Measurements from ENCODE around the gene ANKRD13A.
"Not testable (repeated sequence)": the region's sequence is repeated elsewhere in the genome, so short reads cannot be mapped to it uniquely, and the experiment has no call there.

Gene ANKRD13A

GRCh38 chr12:109983432-109984142, 15.6 kb upstream of the ANKRD13A start:
- no peak for DNase-seq (ENCODE audit: low read depth in 2 of 2)

DNA sequence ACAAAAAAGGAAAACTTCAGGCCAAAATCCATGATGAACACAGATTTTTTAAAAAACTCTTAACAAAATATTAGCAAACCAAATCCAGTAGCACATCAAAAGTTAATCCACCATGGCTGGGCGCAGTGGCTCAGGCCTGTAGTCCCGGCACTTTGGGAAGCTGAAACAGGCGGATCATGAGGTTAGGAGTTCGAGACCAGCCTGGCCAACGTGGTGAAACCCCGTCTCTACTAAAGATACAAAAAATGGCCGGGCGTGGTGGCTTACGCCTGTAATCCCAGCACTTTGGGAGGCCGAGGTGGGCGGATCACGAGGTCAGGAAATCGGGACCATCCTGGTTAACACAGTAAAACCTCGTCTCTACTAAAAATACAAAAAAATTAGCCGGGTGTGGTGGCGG, 13.0 kb upstream of the ANKRD13A start:
- DNase-seq (ENCODE audit: low read depth in 2 of 2) = not testable (repeated sequence)

- no peak for DNase-seq (ENCODE audit: low read depth in 2 of 2)
Measured at GRCh38 chr12:109987615-109988014, 11.6 kb upstream of the ANKRD13A start.

DNA sequence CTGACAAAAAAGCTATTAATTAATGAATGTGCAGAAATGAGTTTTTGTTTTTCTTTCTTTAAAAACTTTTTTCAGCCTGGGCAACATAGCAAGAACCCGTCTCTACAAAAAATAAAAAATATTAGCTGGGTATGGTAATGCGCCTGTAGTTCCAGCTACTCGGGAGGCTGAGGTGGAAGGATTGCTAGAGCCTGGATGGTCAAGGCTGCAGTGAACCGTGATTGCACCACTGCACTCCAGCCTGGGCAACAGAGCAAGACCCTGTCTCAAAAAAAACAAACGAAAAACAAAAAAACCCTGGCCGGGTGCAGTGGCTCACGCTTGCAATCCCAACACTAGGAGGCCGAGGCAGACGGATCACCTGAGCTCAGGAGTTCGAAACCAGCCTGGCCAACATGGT, 11.0 kb upstream of the ANKRD13A start:
- DNase-seq (ENCODE audit: low read depth in 2 of 2) = no peak

- no peak for DNase-seq (ENCODE audit: low read depth in 2 of 2)
Measured at GRCh38 chr12:109988903-109989302, 10.3 kb upstream of the ANKRD13A start.

GRCh38 chr12:109989380-109989779, 9.8 kb upstream of the ANKRD13A start:
- no peak for DNase-seq (ENCODE audit: low read depth in 2 of 2)

GRCh38 chr12:109991586-109991985, 7.6 kb upstream of the ANKRD13A start:
- no peak for DNase-seq (ENCODE audit: low read depth in 2 of 2)

DNA sequence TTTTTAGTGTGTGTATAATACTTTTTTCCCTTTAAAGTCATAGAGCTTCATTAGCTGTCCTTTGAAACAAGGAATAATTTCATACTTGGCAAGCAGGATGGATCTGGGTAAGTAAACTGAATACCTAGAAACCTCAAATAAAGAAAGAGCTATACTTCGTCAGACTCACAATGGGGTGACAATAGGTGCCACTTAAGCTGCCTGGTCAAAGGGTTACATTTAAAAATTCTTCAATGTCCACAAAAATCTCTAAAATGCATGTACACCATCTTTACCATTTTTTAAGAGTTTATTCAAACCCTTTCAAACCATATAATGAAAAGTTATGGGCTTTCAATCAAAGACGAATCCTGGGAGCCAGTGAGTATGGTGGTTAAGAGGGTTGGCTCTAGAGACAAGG, 6.1 kb upstream of the ANKRD13A start:
- DNase-seq (ENCODE audit: low read depth in 2 of 2) = no peak

DNA sequence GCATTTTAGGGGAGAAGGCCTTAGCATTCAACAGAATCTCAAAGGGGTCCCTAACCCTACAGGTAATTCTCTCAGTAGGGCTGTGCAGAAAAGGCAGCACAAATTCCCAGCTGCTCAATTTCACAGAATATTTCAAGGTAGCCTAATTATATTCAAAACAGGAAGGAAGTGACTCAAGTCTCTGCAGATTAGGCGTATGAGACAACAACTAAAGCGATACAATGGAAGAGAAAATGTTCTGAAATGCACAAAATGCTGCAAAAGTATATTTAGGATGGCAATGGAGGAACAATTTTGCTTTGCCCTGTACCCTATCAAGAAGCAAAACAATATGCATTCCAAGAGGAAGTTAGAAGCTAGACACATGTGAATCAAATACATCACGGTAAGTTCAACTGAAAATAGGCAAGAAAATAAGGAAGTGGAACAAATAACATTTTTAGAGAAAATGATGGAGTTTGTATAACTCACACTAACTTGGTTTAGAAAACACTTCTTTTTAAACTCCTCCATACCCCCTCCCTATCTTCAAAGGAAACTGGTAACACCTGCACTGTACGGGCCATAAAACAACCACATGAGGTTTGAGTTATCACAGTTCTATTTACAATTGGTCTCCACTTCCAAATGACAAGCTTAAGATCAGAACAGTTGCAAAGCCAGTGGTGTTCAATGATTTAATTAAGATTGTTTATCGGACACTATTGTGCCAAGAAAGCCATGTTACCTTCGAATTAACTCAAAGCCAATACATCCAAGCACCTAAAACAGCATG, 4.6 kb upstream of the ANKRD13A start:
- no peak for DNase-seq (ENCODE audit: low read depth in 2 of 2)

DNA sequence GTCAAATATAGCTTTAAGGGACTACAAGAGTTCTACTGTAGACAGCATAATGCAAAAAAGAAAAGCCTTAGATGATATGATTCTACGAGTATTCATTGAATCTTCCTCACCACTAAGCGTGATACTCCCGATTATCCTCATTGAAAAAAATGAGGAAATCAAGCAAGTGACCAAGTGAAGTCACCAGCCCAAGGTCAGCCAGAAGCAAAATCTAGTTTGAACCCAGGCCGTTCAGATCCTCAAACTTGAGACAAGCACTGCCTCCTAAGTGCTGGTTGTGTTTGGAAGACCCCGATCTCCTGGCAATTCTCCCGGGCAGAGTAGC, 3.9 kb upstream of the ANKRD13A start:
- DNase-seq (ENCODE audit: low read depth in 2 of 2) = no peak

DNA sequence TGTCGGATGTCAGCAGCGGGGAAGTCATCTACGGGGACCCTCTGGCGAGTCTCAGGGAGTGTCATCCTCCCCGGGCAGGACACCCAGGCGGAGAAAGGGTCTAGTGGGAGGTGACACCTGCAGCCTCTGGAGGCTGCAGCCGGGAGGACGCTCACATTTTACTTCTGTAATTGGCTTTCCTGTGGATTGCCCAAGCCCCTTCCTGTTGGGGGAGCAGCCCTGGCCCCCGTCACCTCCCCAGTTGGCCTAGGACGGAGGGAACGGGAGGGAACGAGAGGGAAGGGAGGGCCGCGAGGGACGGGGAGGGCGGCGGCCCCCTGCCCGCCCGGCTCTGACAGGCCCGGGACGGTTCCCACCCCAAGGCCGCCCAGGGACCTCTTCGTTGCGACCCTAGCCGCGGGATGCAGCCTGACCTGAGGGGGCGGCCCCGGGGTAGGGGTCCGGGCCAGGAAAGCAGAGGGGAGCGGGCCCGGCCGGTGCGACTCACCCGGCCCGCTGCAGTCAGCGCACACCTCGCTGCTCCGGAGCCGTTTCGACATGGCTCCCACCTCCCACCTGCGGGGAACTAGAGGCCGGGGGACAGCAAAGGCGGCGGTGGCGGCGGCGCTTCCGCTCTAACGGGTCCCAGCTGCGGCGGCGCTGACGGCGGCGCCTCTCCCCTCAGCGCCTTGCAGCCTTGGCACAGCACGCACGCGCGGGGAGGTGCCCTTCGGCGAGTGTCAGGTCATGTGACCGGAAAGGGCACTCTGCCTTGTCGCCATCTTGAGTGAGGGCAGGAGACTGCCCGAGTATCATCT, 3.3 kb upstream of the ANKRD13A start, which contains the start of gene GIT2:
Gene GIT2 (minus strand): TSS at position 683 of the 797 bp plus-strand sequence. CDS start 144 bp downstream, at position 539.
- peak; percentile 85 to 92 for DNase-seq (ENCODE audit: low read depth in 2 of 2)

GRCh38 chr12:109996483-109996853, 2.8 kb upstream of the ANKRD13A start:
- no peak for DNase-seq (ENCODE audit: low read depth in 2 of 2)

DNA sequence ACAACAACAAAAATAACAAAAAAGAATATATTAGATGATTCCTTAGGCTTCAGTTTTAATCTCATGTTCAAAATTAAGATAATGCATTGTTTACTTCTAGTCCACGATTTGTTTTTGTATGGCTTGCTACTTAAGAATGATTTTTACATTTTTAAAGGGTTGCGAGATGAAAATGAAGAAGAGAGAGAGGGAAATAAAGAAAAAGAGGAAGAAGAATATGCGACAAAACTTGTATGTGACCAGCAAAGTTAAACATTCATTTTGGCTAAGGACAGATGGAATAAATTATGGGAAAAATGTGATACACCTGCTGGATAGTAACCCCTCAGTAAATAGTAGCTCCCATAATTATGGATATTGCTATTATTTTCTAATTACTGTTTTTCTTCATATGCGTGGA, 1.8 kb upstream of the ANKRD13A start:
- DNase-seq (ENCODE audit: low read depth in 2 of 2) = no peak

- DNase-seq (ENCODE audit: low read depth in 2 of 2) = no peak
Measured at GRCh38 chr12:109998241-109998903, 858 bp upstream of the ANKRD13A start.

GRCh38 chr12:109999649-109999971, 380 bp downstream of the ANKRD13A start:
- no peak for DNase-seq (ENCODE audit: low read depth in 2 of 2)

DNA sequence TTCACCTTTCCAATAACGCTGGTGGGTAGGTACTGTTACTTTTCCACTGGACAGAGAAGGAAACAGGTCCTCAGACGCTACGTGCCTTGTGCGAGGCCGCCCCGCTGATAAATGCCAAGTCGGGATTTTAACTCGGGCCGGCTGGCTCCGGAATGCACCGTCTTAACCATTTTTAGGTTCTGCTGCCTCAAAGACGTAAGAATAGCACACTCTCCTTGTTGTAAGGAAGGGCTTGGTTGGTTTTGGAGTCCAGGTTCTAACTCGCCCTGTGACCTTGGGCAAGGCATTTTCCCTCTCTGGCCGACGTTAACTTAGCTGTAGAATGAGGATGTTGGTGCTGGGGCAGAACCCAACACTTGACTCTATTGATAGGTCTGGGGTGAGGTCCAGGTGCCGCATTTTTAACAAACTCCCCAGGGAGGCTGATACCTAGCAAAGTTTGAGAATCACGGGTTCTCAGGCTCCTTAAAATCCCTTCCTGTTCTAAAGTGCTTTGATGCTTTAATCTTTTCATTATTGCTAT, 814 bp downstream of the ANKRD13A start:
- DNase-seq (ENCODE audit: low read depth in 2 of 2) = no peak

DNA sequence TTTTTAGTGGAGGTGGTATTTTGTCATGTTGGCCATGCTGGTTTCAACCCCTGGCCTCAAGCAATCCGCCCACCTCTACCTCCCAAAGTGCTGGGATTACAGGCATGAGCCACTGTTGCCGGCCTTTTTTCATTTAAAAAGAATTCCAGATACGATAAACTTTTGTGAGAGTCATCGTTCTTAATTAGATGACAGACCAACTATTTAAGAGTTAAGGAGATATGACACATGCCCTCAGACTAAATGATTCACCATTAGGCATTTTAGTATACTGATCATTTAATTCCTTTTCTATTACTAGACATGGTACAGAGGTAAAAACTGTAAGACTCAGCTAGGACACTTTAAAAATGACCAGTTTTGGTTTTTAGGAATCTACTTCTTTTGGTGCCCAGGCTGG, 2.4 kb downstream of the ANKRD13A start:
- DNase-seq (ENCODE audit: low read depth in 2 of 2) = no peak

DNA sequence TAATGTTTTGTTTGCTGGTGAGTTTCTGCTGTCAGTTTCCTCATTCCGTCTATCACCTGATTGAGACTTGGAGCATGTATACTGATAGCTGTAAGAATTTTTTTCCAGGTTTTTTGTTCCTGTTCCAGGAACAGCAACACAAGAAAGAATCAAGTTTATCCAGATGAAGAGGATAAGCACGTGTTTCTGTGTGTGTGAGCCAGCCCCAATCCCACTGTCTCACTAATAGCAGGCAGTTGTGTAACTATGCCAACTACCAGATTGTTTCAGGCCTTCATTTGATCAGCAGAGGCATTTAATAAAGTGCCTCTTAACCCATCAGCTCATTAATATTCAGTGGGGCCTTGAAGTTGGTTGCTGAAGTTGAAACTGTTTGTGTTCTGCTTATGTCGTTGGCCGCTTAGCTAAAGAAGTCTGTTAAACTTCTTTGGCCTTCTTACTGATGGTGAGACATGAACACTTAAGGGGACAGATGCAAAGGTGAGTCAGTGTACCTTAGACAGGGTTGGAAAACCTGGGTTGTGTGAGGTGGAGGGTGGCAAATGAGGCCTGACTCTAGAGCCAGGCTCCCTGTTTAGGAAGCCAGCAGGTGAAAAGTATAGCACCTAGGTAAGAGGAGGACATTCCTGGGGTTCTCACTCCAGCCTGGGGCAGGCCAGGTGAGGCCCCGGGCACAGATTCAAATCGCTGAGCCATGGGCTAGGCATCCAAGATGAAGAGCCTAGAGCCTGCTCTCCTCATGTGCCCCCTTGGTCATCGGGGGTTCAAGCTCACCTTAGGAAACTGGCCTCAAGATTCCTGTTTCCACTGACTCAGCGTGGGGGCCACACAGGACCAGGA, 3.7 kb downstream of the ANKRD13A start:
- DNase-seq (ENCODE audit: low read depth in 2 of 2) = no peak

GRCh38 chr12:110004598-110004997, 5.4 kb downstream of the ANKRD13A start:
- DNase-seq (ENCODE audit: low read depth in 2 of 2) = no peak

DNA sequence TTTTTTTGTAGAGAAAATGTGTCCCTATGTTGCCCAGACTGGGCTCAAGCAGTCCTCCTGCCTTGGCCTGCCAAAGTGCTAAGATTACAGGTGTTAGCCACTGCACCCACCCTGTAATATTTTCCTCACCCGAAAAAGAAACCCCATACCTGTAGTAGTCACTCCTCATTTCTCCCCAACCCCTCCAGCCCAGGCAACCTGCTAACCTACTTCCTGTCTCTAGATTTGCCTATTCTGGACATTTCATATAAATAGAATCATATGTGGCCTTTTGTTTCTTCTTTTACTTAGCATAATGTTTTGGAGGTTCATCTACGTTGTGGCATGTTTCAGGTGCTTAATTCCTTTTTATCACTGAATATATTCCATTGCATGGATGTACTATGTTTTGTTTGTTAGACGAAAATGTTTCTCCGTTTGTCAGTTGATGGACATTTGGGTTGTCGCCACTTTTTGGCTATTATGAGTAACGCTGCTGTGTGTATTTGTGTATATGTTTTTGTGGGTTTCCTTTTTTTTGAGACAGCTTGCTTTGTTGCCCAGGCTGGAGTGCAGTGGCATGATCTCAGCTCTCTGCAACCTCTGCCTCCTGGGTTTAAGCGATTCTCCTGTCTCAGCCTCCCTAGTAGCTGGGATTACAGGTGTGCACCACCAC, 6.2 kb downstream of the ANKRD13A start:
- DNase-seq (ENCODE audit: low read depth in 2 of 2) = no peak

DNA sequence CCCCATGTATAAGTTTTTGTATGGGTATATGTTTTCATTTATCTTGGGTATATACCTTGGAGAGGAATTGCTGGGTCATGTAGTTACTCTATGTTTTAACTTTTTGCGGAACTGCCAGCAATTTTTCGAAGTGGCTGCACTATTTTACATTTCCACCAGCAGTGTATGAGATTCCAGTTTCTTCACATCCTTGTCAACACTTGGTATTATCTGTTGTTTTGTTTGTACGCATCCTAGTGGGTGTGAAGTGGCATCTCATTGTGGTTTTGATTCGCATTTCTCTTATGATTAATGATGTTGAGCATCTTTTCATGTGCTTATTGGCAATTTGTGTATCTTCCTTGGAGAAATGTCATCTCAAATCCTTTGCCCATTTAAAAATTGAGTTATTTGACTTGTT, 6.9 kb downstream of the ANKRD13A start:
- DNase-seq (ENCODE audit: low read depth in 2 of 2) = no peak

All from activated CD8-positive, alpha-beta memory T cell treated with anti-CD3 and anti-CD28 coated beads for 4 hours (primary cell).